ENCODE results near the gene NLN.
A peak's percentile ranks its signal among the peaks of the same experiment; 100 is the strongest.

NLN gene

GRCh38 chr5:65775476-65775875 lies 53.5 kb downstream of the NLN start:
- Histone ChIP-seq H2BK12ac (ENCODE audit: low read length) (no peak overlapping the region), H3K79me1 (ENCODE audit: low read length) (no peaks in the 10 kb centered on the region), H3K27me3 (ENCODE audit: insufficient read depth, low read length) (no peaks in the 10 kb centered on the region), H2AFZ (ENCODE audit: insufficient read depth, low read length, poor library complexity) (no peak overlapping the region), H3K9ac (ENCODE audit: low read length) (no peak overlapping the region), H3K18ac (ENCODE audit: low read length) (no peak overlapping the region), H3K36me3 (ENCODE audit: control insufficient read depth in 1 of 2, insufficient read depth in 2 of 2, low read length in 2 of 2) (peaks cover 0 to 5% of the 10 kb centered on the region in 2 experiments), H3K4ac (ENCODE audit: low read depth, low read length) (no peak overlapping the region), H3K27ac (ENCODE audit: low read depth, low read length) (no peak overlapping the region), H4K8ac (ENCODE audit: low read depth, low read length) (no peak overlapping the region), H3K9me3 (ENCODE audit: insufficient read depth, low read depth, low read length) (peaks cover 2% of the 10 kb centered on the region), H2BK5ac (ENCODE audit: low read depth, low read length, poor library complexity) (no peak overlapping the region), H3K4me1 (ENCODE audit: control insufficient read depth in 1 of 2, insufficient read depth in 2 of 2, low read length in 2 of 2) (peaks cover 0 to 3% of the 10 kb centered on the region in 2 experiments), H3K4me2 (ENCODE audit: low read length) (no peak overlapping the region), H3K14ac (ENCODE audit: low read length) (no peak overlapping the region), H2AK5ac (ENCODE audit: low read length) (no peak overlapping the region), H4K12ac (ENCODE audit: low read depth, low read length) (no peak overlapping the region), H3K23ac (ENCODE audit: low read length) (no peak overlapping the region), H4K91ac (ENCODE audit: low read depth, low read length) (no peak overlapping the region), H3K4me3 (ENCODE audit: low read depth, low read length) (no peak overlapping the region), H3K79me2 (ENCODE audit: control insufficient read depth, insufficient read depth, low read length, poor library complexity) (no peaks in the 10 kb centered on the region), H2BK120ac (ENCODE audit: insufficient read depth, low read length, poor library complexity) (no peak overlapping the region)
- DNase-seq: no peak
- WGBS (ENCODE audit: extremely low coverage, insufficient coverage, insufficient read length): no CpG with 5 or more reads among the region's 2 CpGs

GRCh38 chr5:65776441-65777141 lies 54.6 kb downstream of the NLN start:
- Histone ChIP-seq H2AFZ (ENCODE audit: insufficient read depth, low read length, poor library complexity) (no peak overlapping the region), H3K9ac (ENCODE audit: low read length) (no peak overlapping the region), H3K4ac (ENCODE audit: low read depth, low read length) (no peak overlapping the region), H3K4me2 (ENCODE audit: low read length) (no peak overlapping the region), H4K91ac (ENCODE audit: low read depth, low read length) (no peak overlapping the region), H3K79me2 (ENCODE audit: control insufficient read depth, insufficient read depth, low read length, poor library complexity) (no peaks in the 10 kb centered on the region), H4K8ac (ENCODE audit: low read depth, low read length) (no peak overlapping the region), H3K23ac (ENCODE audit: low read length) (no peak overlapping the region), H2BK5ac (ENCODE audit: low read depth, low read length, poor library complexity) (no peak overlapping the region), H4K12ac (ENCODE audit: low read depth, low read length) (no peak overlapping the region), H3K79me1 (ENCODE audit: low read length) (no peaks in the 10 kb centered on the region), H2BK120ac (ENCODE audit: insufficient read depth, low read length, poor library complexity) (no peak overlapping the region), H3K27ac (ENCODE audit: low read depth, low read length) (no peak overlapping the region), H3K27me3 (ENCODE audit: insufficient read depth, low read length) (no peaks in the 10 kb centered on the region), H3K18ac (ENCODE audit: low read length) (no peak overlapping the region), H3K4me3 (ENCODE audit: low read depth, low read length) (no peak overlapping the region), H2BK12ac (ENCODE audit: low read length) (peak overlapping the region; percentile 42), H3K14ac (ENCODE audit: low read length) (no peak overlapping the region), H3K9me3 (ENCODE audit: insufficient read depth, low read depth, low read length) (peaks cover 2% of the 10 kb centered on the region), H3K4me1 (ENCODE audit: control insufficient read depth in 1 of 2, insufficient read depth in 2 of 2, low read length in 2 of 2) (peaks cover 0 to 3% of the 10 kb centered on the region in 2 experiments), H2AK5ac (ENCODE audit: low read length) (no peak overlapping the region), H3K36me3 (ENCODE audit: control insufficient read depth in 1 of 2, insufficient read depth in 2 of 2, low read length in 2 of 2) (peaks cover 2 to 5% of the 10 kb centered on the region in 2 experiments)
- WGBS (ENCODE audit: extremely low coverage, insufficient coverage, insufficient read length): no CpG with 5 or more reads among the region's 3 CpGs
- no peak for DNase-seq

GRCh38 chr5:65778126-65778525 lies 56.1 kb downstream of the NLN start:
- Histone ChIP-seq H3K4ac (ENCODE audit: low read depth, low read length) (no peak overlapping the region), H4K12ac (ENCODE audit: low read depth, low read length) (no peak overlapping the region), H2BK5ac (ENCODE audit: low read depth, low read length, poor library complexity) (no peak overlapping the region), H2BK120ac (ENCODE audit: insufficient read depth, low read length, poor library complexity) (no peak overlapping the region), H3K36me3 (ENCODE audit: control insufficient read depth in 1 of 2, insufficient read depth in 2 of 2, low read length in 2 of 2) (peaks cover 4 to 5% of the 10 kb centered on the region in 2 experiments), H2AFZ (ENCODE audit: insufficient read depth, low read length, poor library complexity) (no peak overlapping the region), H3K18ac (ENCODE audit: low read length) (no peak overlapping the region), H3K23ac (ENCODE audit: low read length) (no peak overlapping the region), H2AK5ac (ENCODE audit: low read length) (no peak overlapping the region), H3K79me2 (ENCODE audit: control insufficient read depth, insufficient read depth, low read length, poor library complexity) (no peaks in the 10 kb centered on the region), H3K4me3 (ENCODE audit: low read depth, low read length) (no peak overlapping the region), H4K91ac (ENCODE audit: low read depth, low read length) (no peak overlapping the region), H2BK12ac (ENCODE audit: low read length) (no peak overlapping the region), H3K27me3 (ENCODE audit: insufficient read depth, low read length) (no peaks in the 10 kb centered on the region), H4K8ac (ENCODE audit: low read depth, low read length) (no peak overlapping the region), H3K14ac (ENCODE audit: low read length) (no peak overlapping the region), H3K4me1 (ENCODE audit: control insufficient read depth in 1 of 2, insufficient read depth in 2 of 2, low read length in 2 of 2) (peaks cover 0 to 3% of the 10 kb centered on the region in 2 experiments), H3K79me1 (ENCODE audit: low read length) (no peaks in the 10 kb centered on the region), H3K4me2 (ENCODE audit: low read length) (no peak overlapping the region), H3K27ac (ENCODE audit: low read depth, low read length) (no peak overlapping the region), H3K9ac (ENCODE audit: low read length) (no peak overlapping the region), H3K9me3 (ENCODE audit: insufficient read depth, low read depth, low read length) (peaks cover 2% of the 10 kb centered on the region)
- whole genome bisulfite sequencing (ENCODE audit: extremely low coverage, insufficient coverage, insufficient read length): no CpG with 5 or more reads among the region's 1 CpG
- no peak for DNase-seq

- Histone ChIP-seq H3K79me1 (ENCODE audit: low read length) (no peaks in the 10 kb centered on the region), H2AFZ (ENCODE audit: insufficient read depth, low read length, poor library complexity) (no peak overlapping the region), H3K9ac (ENCODE audit: low read length) (no peak overlapping the region), H2BK5ac (ENCODE audit: low read depth, low read length, poor library complexity) (no peak overlapping the region), H2AK5ac (ENCODE audit: low read length) (no peak overlapping the region), H3K23ac (ENCODE audit: low read length) (no peak overlapping the region), H3K9me3 (ENCODE audit: insufficient read depth, low read depth, low read length) (peaks cover 2% of the 10 kb centered on the region), H3K36me3 (ENCODE audit: control insufficient read depth in 1 of 2, insufficient read depth in 2 of 2, low read length in 2 of 2) (peaks cover 6 to 8% of the 10 kb centered on the region in 2 experiments), H4K12ac (ENCODE audit: low read depth, low read length) (no peak overlapping the region), H3K4me2 (ENCODE audit: low read length) (no peak overlapping the region), H3K79me2 (ENCODE audit: control insufficient read depth, insufficient read depth, low read length, poor library complexity) (no peaks in the 10 kb centered on the region), H2BK12ac (ENCODE audit: low read length) (no peak overlapping the region), H4K8ac (ENCODE audit: low read depth, low read length) (no peak overlapping the region), H2BK120ac (ENCODE audit: insufficient read depth, low read length, poor library complexity) (no peak overlapping the region), H3K18ac (ENCODE audit: low read length) (no peak overlapping the region), H3K4me3 (ENCODE audit: low read depth, low read length) (no peak overlapping the region), H3K4ac (ENCODE audit: low read depth, low read length) (no peak overlapping the region), H3K4me1 (ENCODE audit: control insufficient read depth in 1 of 2, insufficient read depth in 2 of 2, low read length in 2 of 2) (peaks cover 0 to 2% of the 10 kb centered on the region in 2 experiments), H4K91ac (ENCODE audit: low read depth, low read length) (no peak overlapping the region), H3K27me3 (ENCODE audit: insufficient read depth, low read length) (no peaks in the 10 kb centered on the region), H3K14ac (ENCODE audit: low read length) (no peak overlapping the region), H3K27ac (ENCODE audit: low read depth, low read length) (no peak overlapping the region)
- no peak for DNase-seq
- WGBS (ENCODE audit: extremely low coverage, insufficient coverage, insufficient read length): no CpG with 5 or more reads among the region's 1 CpG
Measured at GRCh38 chr5:65779643-65780042, 57.6 kb downstream of the NLN start.
